ENCODE measurements around the gene PLCD3. TPM values are rescaled to one million over a fixed set of nuclear protein-coding genes. Genes with fewer than 3 reads are reported as not detected.

Gene PLCD3
- total and polyA plus RNA-seq, 2 of the 8 experiments (the other 6 are each of a cell fraction or from before 2014, with no cell fraction given): 26.5 to 48.1 TPM

- Histone ChIP-seq H3K18ac (ENCODE audit: extremely low read depth, low read length) (no peak overlapping the region), H2BK15ac (ENCODE audit: low read length) (no peak overlapping the region), H3K4me1 (replicated peaks in 1 of 4; ENCODE audit: control insufficient read depth in 3 of 4, insufficient read depth in 4 of 4, low read length in 3 of 4) (peaks cover 5 to 24% (median 23%) of the 10 kb centered on the region in 4 experiments), H2BK5ac (ENCODE audit: low read depth, low read length) (no peak overlapping the region), H4K20me1 (replicated peaks in 1 of 2; ENCODE audit: control insufficient read depth in 1 of 2, insufficient read depth in 2 of 2, low read length in 2 of 2) (no peaks in the 10 kb centered on the region), H3K14ac (ENCODE audit: insufficient read length) (no peak overlapping the region), H3K4ac (replicated peaks; ENCODE audit: insufficient read length, low read depth, low read length) (no peak overlapping the region), H2AK5ac (ENCODE audit: low read depth, low read length) (no peak overlapping the region), H3K56ac (replicated peaks; ENCODE audit: insufficient read length, low read depth, low read length) (no peak overlapping the region), H3K23me2 (ENCODE audit: low read depth, low read length) (no peaks in the 10 kb centered on the region; the same call in 1 of the 2 replicates), H3K4me2 (ENCODE audit: insufficient read depth in 1 of 2, low read depth in 2 of 2, low read length in 2 of 2) (no peak overlapping the region), H2AFZ (ENCODE audit: low read length) (no peak overlapping the region), H3K36me3 (ENCODE audit: control insufficient read depth in 2 of 4, insufficient read depth in 4 of 4, low read length in 3 of 4) (no peaks in the 10 kb centered on the region), H3K79me2 (ENCODE audit: control insufficient read depth in 1 of 2, insufficient read depth in 2 of 2, low read length in 2 of 2) (no peaks in the 10 kb centered on the region), H3K9me3 (ENCODE audit: insufficient read depth in 2 of 2, low read depth in 1 of 2, low read length in 1 of 2) (no peaks in the 10 kb centered on the region), H3K27ac (ENCODE audit: low read depth, low read length) (no peak overlapping the region), H3K23ac (ENCODE audit: insufficient read length) (no peak overlapping the region), H3K4me3 (ENCODE audit: extremely low read depth in 1 of 4, insufficient read depth in 2 of 4, low read depth in 3 of 4, low read length in 4 of 4) (no peak overlapping the region), H3K79me1 (ENCODE audit: low read depth, low read length) (no peaks in the 10 kb centered on the region), H3K27me3 (replicated peaks in 1 of 4; ENCODE audit: control insufficient read depth in 3 of 4, extremely low read depth in 1 of 4, insufficient read depth in 3 of 4, low read length in 3 of 4) (no peaks in the 10 kb centered on the region), H4K5ac (ENCODE audit: insufficient read length, low read depth, low read length) (no peak overlapping the region), H3K9ac (replicated peaks in 1 of 4; ENCODE audit: extremely low read depth in 1 of 4, low read depth in 3 of 4, low read length in 3 of 4) (no peak overlapping the region), H2BK120ac (replicated peaks; ENCODE audit: low read depth, low read length) (no peak overlapping the region), H2BK20ac (ENCODE audit: low read length) (no peak overlapping the region), H4K8ac (ENCODE audit: extremely low read depth, insufficient read depth, low read length) (no peak overlapping the region), H4K91ac (replicated peaks; ENCODE audit: insufficient read length, low read length) (peak overlapping the region; percentile 34), H2BK12ac (ENCODE audit: low read depth, low read length) (0 out of 2 replicates have a peak overlapping the region, but pooled peaks have one; percentile 60)
- DNase-seq (ENCODE audit: low read depth in 1 of 2, low spot score in 2 of 2) (no peak), FAIRE-seq (no peak)
- WGBS, 2 experiments (ENCODE audit: extremely low coverage in 1 of 2, insufficient coverage in 1 of 2, insufficient read length in 1 of 2, insufficient replicate concordance in 2 of 2, low coverage in 1 of 2, low lambda C conversion rate in 2 of 2, missing lambda C conversion rate in 1 of 2): 93% methylated on average over 3 of the region's 3 CpGs; no CpG with 5 or more reads in 1 of the 2 experiments
- CTCF ChIA-PET (ENCODE audit: partially characterized antibody): interaction anchor here (0.6 to 2.6 kb wide), 6 partner anchors 18 to 41 kb away, joined by 3 to 17 read pairs (median 5); partner anchors contain the start of gene ACBD4
- POLR2A ChIA-PET (ENCODE audit: partially characterized antibody): interaction anchor here (1.0 to 26.8 kb wide), 3 partner anchors 8 to 23 kb away, joined by 3 to 1076 read pairs (median 6); partner anchors contain the start of genes HEXIM1 and HEXIM2
- TF ChIP-seq KDM4A (IDR thresholded peaks at IDR 0.05; ENCODE audit: low read depth, low read length, severe bottlenecking) (no peak), SP4 (IDR thresholded peaks at IDR 0.05; ENCODE audit: low read length) (no peak), NRF1 (IDR thresholded peaks at IDR 0.05; ENCODE audit: low read depth, low read length) (no peak), JUND (IDR thresholded peaks at IDR 0.05; ENCODE audit: low read length) (no peak), SP2 (IDR thresholded peaks at IDR 0.05; ENCODE audit: low read length) (no peak), EZH2 (IDR thresholded peaks at IDR 0.05; ENCODE audit: low read depth, low read length, severe bottlenecking) (no peak)
Measured at GRCh38 chr17:45175759-45176115, 43.4 kb upstream of the PLCD3 start.
